Cerebellar nuclear complex (tissue), 1 donor: ENCODE measurements around the gene RPL10.

ENCODE experiments used
- DNase-seq, 2 experiments: peaks; one replicate each; lab custom pipeline; 2025; lab: John Stamatoyannopoulos, UW

The RPL10 gene

DNA sequence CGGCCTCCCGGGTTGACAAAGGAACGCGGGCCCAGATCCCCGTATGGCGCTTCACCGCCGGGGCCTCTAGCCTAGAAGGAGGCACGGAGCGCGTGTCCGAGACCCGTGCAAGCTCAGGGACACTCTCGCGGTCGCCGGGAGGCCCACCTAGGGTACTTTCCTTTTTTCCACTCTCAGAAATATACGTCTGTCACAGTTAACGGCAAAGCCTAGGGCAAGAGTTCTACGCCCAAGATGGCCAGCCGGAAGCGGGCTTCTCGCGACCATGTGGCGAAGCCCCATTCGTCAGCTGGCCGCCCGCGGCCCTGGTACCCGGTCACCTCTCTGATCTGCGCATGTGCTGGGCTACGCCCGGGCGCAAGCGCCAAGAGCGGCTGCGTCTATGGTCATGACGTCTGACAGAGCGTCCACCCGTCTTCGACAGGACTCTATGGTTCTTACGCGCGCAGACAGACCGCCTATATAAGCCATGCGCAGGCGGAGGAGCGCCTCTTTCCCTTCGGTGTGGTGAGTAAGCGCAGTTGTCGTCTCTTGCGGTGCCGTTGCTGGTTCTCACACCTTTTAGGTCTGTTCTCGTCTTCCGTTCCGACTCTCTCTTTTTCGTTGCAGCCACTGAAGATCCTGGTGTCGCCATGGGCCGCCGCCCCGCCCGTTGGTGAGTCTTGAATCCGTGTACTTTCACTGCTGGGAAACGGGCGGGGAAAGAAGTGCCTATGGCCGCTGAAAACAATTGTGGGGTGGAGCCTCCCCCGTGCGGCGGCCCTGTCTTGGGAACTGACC, at the start of gene RPL10:
RPL10 (plus strand) TSS at position 490 of the 780 bp plus-strand sequence; CDS start at position 633, 143 bp downstream.
- peak; percentile 48 to 71 for DNase-seq

GRCh38 chrX:154348646-154349358, 49.4 kb upstream of the RPL10 start:
- DNase-seq: no peak

- DNase-seq: no peak
Observed at GRCh38 chrX:154349359-154349935, 48.7 kb upstream of the RPL10 start.

DNA sequence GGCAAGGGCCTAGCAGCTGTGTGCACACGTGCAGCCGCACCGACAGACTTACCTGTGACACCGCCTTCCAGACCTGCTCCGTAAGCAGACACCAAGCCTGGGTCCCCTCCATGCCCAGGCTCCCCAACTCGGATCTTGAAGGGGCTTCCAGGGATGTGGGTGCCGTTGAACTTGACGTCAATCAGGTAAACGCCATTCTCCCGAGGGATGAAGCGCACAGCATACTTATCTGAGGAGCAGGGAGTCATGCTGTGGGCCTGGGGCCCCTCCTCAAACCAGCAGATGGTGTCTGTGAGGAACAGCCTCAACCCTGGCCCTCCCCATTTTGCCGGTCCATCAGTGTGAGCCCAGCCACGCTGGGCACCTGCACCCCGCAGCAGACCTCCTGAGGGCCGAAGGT, 48.2 kb upstream of the RPL10 start:
- DNase-seq: no peak

DNA sequence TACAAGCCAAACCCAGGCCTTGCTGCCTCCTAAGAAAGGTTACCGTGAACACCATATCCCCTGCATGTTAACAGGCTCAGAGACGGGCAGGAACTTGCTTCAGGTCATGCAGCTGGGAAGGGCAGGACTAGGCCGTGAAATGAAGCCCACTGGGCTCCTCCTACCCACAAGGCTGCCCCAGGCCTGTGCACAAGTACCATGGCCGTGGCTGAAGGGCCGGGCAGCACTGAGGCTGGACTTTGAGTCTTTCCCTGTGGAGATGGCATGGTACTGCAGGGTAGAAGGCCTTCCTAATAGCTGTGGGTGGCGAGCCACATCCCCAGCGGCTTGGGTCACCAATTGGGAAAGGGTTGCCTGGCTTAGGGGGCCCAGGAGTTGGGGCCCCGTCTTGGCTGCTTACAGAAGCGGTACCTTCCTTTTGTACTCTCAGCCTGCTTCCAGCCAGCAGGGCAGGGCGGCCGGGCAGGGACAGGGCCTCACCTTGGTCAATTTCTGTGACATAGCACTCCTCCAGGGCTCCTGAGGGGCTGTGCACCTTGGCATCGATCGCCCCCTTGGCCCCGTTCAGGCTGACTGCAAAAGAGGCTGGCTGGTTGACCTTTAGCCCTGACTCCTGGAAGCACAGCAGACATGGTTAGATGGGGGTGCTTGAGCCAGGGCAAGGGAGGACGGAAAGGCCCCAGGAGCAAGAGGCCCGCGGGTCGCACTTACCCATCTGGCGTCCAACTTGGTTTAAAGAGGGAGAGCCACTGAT, 47.6 kb upstream of the RPL10 start:
- no peak for DNase-seq

DNA sequence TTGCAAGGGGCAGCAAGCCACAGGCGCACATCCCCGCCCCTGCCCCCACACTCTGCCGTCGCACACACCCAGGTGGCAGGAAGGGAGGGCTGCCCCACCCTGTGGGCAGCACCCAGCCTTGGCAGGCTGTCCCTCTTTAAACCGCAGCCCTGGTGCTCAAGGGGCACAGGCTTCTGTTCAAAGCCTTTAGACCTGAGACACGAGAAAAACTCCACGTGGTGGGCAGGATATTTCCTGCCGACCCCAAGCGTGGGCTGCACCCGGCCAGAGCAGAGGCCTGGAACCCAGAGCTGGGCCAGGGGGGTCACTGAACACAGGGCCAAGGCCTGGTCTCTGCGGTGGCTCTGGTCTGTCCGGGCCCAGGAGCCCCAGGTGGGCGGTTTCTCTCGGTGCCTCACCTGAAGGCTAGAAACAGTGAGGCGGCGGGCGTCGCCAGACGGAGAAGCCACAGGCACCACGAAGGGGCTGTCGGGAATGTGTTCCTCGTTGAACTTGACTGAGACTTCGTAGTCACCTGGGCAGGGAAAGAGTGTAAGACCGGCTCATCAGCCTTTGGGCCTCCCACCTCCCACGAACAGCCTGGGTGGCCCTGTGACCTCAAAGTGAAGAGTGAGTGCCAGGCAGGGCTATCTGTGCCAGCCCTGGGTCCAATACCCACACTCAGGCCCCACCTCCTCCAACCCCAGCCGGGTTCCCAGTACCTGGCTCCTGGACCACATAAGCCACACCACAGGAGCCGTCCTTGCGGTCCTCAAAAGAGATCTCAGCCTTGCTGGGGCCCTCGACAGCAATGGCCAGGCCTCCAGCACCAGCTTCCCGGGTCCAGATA, 46.8 kb upstream of the RPL10 start:
- no peak for DNase-seq

DNA sequence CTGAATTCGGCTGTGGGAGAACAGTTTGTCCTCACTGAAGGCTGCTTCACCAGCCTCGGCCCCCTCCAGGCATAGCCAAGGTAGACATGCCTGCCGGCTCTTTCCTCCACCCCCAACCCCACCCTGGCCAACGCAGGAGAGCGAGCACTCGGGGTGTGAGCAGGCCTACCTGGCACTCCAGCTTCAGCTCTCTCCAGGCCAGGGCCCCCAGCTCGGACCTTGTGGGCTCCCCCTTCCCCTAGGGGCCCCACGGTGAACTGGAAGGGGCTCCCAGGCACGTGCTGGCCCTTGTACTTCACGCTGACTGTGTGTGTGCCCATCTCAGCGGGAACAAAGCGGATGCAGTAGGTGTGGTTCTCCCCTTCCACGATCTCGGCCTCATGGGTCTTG, 46.2 kb upstream of the RPL10 start:
- DNase-seq: no peak

DNA sequence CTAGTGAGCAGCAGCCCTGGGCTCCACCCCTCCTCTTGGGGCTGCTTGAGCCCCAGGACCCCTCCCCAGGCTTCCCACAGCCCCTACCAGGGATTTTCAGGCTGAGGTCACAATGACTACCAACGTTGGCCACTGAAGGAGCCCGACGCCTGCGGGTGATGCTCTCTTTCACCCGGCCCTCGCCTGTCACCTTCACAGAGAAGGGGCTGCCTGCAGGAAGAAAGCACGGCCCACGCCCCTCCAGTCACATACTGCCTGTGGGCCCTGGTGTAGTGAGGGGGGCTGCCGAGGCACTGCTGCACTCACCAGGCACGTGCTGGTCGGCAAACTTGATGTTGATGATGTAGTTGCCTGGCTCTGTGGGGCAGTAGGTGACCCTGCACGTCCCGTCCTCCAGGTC, 45.7 kb upstream of the RPL10 start:
- DNase-seq: no peak

GRCh38 chrX:154353172-154353843, 44.9 kb upstream of the RPL10 start:
- no peak for DNase-seq

GRCh38 chrX:154354013-154354412, 44.2 kb upstream of the RPL10 start:
- DNase-seq: no peak

- no peak for DNase-seq
Observed at GRCh38 chrX:154354516-154354915, 43.7 kb upstream of the RPL10 start.

DNA sequence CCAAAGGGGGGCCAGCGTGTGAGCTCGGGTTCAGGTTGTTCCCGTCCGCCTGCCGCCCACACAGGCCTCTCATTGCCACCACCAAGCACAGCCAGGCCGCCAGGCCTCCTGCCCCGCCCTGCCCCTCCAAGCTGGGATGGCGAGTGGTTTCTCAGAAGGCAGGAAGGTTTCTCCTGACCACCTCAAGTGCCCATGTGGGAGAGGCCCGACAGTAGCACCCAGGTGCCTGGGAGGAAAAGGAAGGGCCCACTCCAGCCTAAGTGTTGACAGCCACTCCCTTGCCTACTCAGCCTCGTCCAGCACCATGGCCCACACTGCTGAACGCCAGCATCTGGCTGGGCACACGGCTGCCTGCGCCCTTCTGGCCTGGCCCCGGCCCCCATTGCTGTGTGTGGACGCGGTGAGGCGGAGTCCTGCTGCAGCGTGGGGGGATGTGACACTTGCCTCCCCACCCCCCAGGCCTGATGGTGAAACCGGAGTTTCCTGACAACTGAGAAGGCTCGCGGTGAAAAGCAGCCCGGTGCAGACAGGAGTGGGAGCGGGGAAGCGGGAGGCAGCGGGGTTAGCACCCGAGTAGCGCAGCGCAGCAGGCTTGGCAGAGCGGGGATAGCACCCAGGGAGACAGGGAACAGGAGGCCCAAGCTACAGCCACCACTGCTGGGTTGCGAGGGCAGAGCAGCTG, 42.9 kb upstream of the RPL10 start:
- no peak for DNase-seq

GRCh38 chrX:154355776-154356140, 42.4 kb upstream of the RPL10 start:
- no peak for DNase-seq

GRCh38 chrX:154356596-154356995, 41.6 kb upstream of the RPL10 start:
- DNase-seq: no peak

DNA sequence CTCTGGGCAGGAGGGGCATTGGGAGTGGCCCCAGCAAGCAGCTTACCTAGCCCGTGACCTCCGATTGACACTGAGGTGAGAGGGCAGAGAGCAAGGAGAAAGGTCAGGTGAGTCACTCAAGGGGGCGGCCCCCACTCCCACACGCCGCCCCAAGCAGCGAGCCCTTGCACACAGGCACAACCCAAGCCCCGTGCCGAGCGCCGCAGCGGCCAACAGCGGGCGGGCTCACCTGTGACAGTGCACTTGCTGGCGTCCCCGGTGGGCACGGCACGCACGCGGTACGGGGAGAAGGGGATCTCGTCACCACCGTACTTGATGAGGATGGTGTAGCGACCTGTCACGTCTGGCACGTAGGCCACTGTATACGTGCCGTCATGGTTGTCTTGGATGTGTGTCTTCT, 41.0 kb upstream of the RPL10 start:
- DNase-seq: no peak

GRCh38 chrX:154358011-154358410, 40.2 kb upstream of the RPL10 start:
- DNase-seq: no peak

DNA sequence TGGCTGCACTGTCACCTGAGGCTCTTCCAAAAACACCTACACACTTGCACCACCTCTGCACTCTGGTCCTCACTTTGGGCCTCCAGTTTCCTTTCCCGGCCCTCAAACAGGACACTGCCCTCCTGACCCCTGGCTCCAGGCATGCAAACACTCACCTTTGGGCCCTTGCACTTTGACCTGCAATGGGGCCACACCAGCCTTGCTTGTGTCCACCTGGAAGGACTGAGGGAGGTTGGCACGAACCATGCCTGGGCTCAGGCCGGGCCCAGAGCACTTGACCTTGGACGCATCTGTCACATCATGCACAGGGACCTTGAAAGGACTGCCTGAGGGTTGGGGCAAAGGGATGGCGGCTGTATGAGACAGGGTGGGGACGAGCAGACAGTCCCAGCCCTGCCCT, 39.3 kb upstream of the RPL10 start:
- no peak for DNase-seq

DNA sequence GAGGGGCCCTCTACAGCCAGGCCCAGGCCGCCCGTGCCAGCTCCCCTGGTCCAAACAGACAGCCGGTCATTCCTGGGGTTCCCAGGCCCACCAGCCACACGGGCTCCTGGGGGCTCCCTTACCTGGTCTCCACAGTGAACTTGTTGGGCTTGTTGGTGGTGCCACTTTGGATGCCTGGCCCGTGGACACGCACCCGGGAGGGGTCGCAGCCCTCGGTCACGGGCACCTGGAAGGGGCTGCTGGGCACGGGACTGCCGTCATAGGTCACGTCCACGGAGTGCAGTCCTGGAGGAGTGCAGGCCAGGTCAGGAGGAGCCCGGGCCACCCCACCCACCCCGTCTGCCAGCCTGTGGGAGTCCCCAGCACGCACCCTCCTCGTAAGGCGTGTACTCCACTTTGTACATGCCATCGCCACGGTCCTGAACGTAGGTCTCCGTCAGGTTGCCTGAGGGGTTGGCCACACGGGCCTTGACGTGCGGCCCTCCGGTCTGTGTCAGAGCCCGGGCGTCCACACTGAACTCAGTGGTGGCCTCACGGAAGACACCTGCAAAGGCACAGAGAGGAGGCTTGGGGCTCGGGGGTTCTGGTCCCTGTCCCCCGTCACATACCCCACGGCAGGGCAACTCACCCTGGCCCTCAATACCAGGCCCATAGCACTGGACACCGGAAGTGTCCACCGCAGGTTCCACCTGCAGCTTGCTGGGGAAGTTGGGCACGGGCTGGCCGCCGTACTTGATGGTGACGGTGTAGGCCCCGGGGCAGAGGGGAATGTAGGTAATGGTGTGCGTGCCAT, 38.6 kb upstream of the RPL10 start:
- no peak for DNase-seq

DNA sequence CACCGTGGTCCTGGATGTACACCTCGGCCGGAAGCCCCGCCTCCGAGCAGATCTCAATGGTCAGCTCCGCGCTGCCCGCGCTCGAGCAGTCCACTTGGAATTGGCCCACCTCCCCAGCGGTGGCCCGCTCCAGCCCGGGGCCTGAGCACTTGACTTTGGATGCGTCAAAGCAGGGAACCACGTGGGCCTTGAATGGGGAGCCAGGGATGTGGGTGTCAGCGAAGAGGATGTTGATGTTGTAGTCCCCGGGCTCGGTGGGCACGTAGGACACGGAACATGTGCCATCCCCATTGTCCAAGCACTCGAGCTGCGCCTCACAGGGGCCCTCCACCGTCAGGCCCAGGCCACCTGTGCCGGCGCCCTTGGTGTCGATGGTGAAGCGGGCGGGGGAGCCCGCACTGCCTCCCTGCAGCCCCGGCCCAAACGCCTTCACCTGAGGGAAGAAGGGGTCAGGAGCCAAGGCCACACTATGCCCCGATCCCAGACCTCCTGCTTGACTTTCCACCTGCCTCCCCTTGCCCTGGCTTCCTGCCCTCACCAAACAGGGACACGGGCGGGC, 37.9 kb upstream of the RPL10 start:
- no peak for DNase-seq
